Stimulated activated memory B cell treated with anti-CD40 and anti-IgM and Interleukin-4, amounts not matched to agents 10 μg/mL and 1 μg/mL and 100 μg/mL, for 72 hours (primary cell): ENCODE results near the gene RNF213.

ENCODE experiments used
- ATAC-seq: fragments of 150-1000 bp; cut with Tn5 transposase; 2 replicates; pipeline ENCODE4 v1.10.0; 2021
- H3K27ac Mint-ChIP-seq: one replicate; pipeline ENCODE4 v1.8.0; 2022; ENCODE audit warnings: mild to moderate bottlenecking, mixed read lengths
- H3K27me3 Mint-ChIP-seq: one replicate; pipeline ENCODE4 v1.8.0; 2022; ENCODE audit warnings: mixed read lengths
- H3K36me3 Mint-ChIP-seq: one replicate; pipeline ENCODE4 v1.8.0; 2022; ENCODE audit warnings: mixed read lengths
- H3K4me1 Mint-ChIP-seq: one replicate; pipeline ENCODE4 v1.8.0; 2022; ENCODE audit warnings: mixed read lengths
- H3K4me3 Mint-ChIP-seq: one replicate; pipeline ENCODE4 v1.8.0; 2022; ENCODE audit warnings: mild to moderate bottlenecking, moderate library complexity, mixed read lengths
- H3K9me3 Mint-ChIP-seq: one replicate; pipeline ENCODE4 v1.8.0; 2022; ENCODE audit warnings: mixed read lengths

The RNF213 gene

DNA sequence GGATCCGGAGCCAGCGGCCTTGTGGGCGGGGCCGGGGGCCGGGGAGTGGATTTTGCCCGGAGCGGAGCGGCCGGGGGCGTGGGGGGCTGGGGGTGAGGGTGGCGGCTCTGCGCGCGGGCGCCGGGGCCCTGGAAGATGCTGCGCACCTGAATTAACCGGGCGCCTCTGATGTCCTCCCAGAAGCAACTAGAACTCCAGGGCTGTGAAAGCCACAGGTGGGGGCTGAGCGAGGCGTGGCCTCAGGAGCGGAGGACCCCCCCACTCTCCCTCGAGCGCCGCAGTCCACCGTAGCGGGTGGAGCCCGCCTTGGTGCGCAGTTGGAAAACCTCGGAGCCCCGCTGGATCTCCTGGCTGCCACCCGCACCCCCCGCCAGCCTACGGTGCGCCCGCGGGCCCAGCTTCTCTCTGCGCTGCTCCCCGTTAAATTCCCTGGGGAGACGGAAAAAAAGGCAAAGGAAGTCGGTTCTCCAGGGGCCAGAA, 39.9 kb upstream of the RNF213 start:
- peaks cover 4% of the 10 kb centered on the region for H3K9me3 Mint-ChIP-seq
- H3K4me3 Mint-ChIP-seq: peak overlapping the region; percentile 66
- H3K27me3 Mint-ChIP-seq: no peaks in the 10 kb centered on the region
- H3K36me3 Mint-ChIP-seq: peaks cover 33% of the 10 kb centered on the region
- peaks cover 45% of the 10 kb centered on the region for H3K4me1 Mint-ChIP-seq
- no peak overlapping the region for H3K27ac Mint-ChIP-seq
- no peak for ATAC-seq

DNA sequence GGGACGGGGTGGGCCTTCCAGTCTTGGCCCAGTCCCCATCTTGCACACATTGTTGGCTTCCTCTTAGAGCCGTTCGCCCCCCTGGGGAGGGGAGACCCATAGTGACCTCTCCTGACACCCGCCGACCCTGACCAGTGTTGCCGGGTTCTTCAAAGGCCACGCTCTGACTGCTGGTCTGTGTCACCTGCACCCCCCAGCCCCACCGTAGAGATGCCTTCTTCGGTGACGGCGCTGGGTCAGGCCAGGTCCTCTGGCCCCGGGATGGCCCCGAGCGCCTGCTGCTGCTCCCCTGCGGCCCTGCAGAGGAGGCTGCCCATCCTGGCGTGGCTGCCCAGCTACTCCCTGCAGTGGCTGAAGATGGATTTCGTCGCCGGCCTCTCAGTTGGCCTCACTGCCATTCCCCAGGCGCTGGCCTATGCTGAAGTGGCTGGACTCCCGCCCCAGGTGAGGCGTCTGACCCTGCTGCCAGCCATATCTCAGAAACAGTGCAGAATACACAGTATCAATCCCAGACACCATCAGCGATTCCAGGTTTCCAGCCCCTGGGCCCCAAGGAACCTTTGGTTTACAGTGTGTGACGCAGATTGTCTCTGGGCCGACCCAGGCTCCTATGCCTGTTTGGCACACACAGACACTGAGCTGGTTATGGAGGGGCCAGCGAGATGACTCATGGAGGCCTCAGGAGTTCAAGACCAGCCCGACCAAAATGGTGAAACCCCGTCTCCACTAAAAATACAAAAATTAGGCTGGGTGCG, 39.1 kb upstream of the RNF213 start:
- Mint-ChIP-seq H3K36me3 (peaks cover 25% of the 10 kb centered on the region), H3K27ac (no peak overlapping the region), H3K9me3 (peaks cover 4% of the 10 kb centered on the region), H3K4me3 (peak overlapping the region; percentile 66), H3K27me3 (no peaks in the 10 kb centered on the region), H3K4me1 (peaks cover 38% of the 10 kb centered on the region)
- no peak for ATAC-seq

DNA sequence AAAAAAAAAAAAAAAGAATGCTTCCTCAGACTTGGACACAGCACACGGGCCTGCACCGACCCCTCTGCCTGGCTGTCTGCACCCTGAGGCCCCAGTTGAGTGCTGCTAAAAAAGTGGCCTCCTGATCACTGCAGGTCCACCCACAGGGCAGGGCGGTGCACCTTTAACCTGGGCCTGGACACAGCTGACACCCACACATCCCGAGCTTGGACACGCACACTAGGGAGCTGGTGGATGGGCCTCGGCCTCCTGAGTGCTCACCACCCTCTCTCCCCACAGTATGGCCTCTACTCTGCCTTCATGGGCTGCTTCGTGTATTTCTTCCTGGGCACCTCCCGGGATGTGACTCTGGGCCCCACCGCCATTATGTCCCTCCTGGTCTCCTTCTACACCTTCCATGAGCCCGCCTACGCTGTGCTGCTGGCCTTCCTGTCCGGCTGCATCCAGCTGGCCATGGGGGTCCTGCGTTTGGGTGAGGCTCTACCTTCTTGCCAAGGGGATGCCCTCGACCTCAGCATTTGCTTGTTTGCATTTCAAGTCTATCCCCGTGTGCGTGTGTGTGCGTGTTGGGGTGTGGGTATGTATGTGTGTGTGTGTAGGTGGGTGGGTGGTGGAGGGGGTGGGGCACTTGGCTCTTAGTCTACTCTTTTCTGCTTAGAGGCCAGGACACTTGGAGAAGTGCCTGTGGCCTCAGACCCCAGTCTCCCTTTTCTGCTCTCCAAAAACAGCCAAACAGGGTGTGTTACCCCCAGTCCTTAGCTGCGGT, 38.1 kb upstream of the RNF213 start:
- peaks cover 38% of the 10 kb centered on the region for H3K4me1 Mint-ChIP-seq
- H3K4me3 Mint-ChIP-seq: no peak overlapping the region
- H3K27me3 Mint-ChIP-seq: no peaks in the 10 kb centered on the region
- H3K9me3 Mint-ChIP-seq: peaks cover 4% of the 10 kb centered on the region
- H3K27ac Mint-ChIP-seq: no peak overlapping the region
- no peak for ATAC-seq
- H3K36me3 Mint-ChIP-seq: peaks cover 15% of the 10 kb centered on the region

GRCh38 chr17:80223142-80223815, 37.4 kb upstream of the RNF213 start:
- H3K27ac Mint-ChIP-seq: no peak overlapping the region
- no peaks in the 10 kb centered on the region for H3K27me3 Mint-ChIP-seq
- H3K9me3 Mint-ChIP-seq: peaks cover 4% of the 10 kb centered on the region
- H3K4me3 Mint-ChIP-seq: no peak overlapping the region
- H3K4me1 Mint-ChIP-seq: peaks cover 38% of the 10 kb centered on the region
- H3K36me3 Mint-ChIP-seq: peaks cover 13% of the 10 kb centered on the region
- no peak for ATAC-seq

GRCh38 chr17:80223838-80224497, 36.7 kb upstream of the RNF213 start:
- H3K36me3 Mint-ChIP-seq: peaks cover 13% of the 10 kb centered on the region
- H3K4me3 Mint-ChIP-seq: no peak overlapping the region
- H3K4me1 Mint-ChIP-seq: peaks cover 31% of the 10 kb centered on the region
- no peak overlapping the region for H3K27ac Mint-ChIP-seq
- no peak for ATAC-seq
- H3K27me3 Mint-ChIP-seq: no peaks in the 10 kb centered on the region
- H3K9me3 Mint-ChIP-seq: peaks cover 4% of the 10 kb centered on the region

- H3K27ac Mint-ChIP-seq: no peak overlapping the region
- peaks cover 24% of the 10 kb centered on the region for H3K4me1 Mint-ChIP-seq
- H3K4me3 Mint-ChIP-seq: no peak overlapping the region
- ATAC-seq: no peak
- peaks cover 13% of the 10 kb centered on the region for H3K36me3 Mint-ChIP-seq
- H3K9me3 Mint-ChIP-seq: peaks cover 4% of the 10 kb centered on the region
- H3K27me3 Mint-ChIP-seq: no peaks in the 10 kb centered on the region
Measured at GRCh38 chr17:80224683-80225082, 36.0 kb upstream of the RNF213 start.

GRCh38 chr17:80225230-80225629, 35.4 kb upstream of the RNF213 start:
- no peak overlapping the region for H3K4me3 Mint-ChIP-seq
- no peak for ATAC-seq
- H3K4me1 Mint-ChIP-seq: peaks cover 21% of the 10 kb centered on the region
- peaks cover 13% of the 10 kb centered on the region for H3K36me3 Mint-ChIP-seq
- no peaks in the 10 kb centered on the region for H3K27me3 Mint-ChIP-seq
- H3K9me3 Mint-ChIP-seq: peaks cover 4% of the 10 kb centered on the region
- no peak overlapping the region for H3K27ac Mint-ChIP-seq

DNA sequence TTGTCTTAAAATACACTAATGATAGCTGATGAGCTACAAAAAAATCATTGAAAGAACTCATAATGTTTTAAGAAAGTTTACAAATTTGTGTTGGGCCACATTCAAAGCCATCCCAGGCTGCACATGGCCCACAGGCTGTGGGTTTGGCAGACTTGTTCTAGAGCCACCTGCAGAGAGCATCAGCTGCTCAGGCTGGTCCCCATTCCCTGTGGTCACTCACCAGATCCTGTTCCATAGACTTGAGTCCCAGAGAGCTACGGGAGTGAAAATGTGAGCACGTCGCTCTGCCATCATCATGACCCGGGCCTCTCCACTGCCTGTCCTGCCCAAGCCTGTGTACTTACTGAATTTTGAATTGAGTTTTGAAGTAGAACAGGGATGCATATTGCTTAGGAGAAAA, 33.5 kb upstream of the RNF213 start:
- no peak for ATAC-seq
- H3K27me3 Mint-ChIP-seq: no peaks in the 10 kb centered on the region
- H3K4me1 Mint-ChIP-seq: peaks cover 15% of the 10 kb centered on the region
- H3K9me3 Mint-ChIP-seq: peaks cover 9% of the 10 kb centered on the region
- H3K4me3 Mint-ChIP-seq: no peak overlapping the region
- peaks cover 22% of the 10 kb centered on the region for H3K36me3 Mint-ChIP-seq
- H3K27ac Mint-ChIP-seq: no peak overlapping the region

- H3K4me3 Mint-ChIP-seq: no peak overlapping the region
Measured at GRCh38 chr17:80227666-80228065, 33.0 kb upstream of the RNF213 start.

GRCh38 chr17:80228477-80228876, 32.2 kb upstream of the RNF213 start:
- H3K9me3 Mint-ChIP-seq: peaks cover 12% of the 10 kb centered on the region
- H3K27me3 Mint-ChIP-seq: no peaks in the 10 kb centered on the region
- no peak for ATAC-seq
- H3K36me3 Mint-ChIP-seq: peaks cover 27% of the 10 kb centered on the region
- H3K4me3 Mint-ChIP-seq: no peak overlapping the region
- H3K4me1 Mint-ChIP-seq: peaks cover 7% of the 10 kb centered on the region
- H3K27ac Mint-ChIP-seq: no peak overlapping the region

More at GRCh38 chr17:80227666-80228065, 33.0 kb upstream of the RNF213 start:
- Mint-ChIP-seq H3K9me3 (peaks cover 11% of the 10 kb centered on the region), H3K27ac (no peak overlapping the region), H3K4me1 (peaks cover 15% of the 10 kb centered on the region), H3K36me3 (peaks cover 27% of the 10 kb centered on the region), H3K27me3 (no peaks in the 10 kb centered on the region)
- ATAC-seq: no peak

GRCh38 chr17:80229011-80229410, 31.6 kb upstream of the RNF213 start:
- H3K4me3 Mint-ChIP-seq: no peak overlapping the region

DNA sequence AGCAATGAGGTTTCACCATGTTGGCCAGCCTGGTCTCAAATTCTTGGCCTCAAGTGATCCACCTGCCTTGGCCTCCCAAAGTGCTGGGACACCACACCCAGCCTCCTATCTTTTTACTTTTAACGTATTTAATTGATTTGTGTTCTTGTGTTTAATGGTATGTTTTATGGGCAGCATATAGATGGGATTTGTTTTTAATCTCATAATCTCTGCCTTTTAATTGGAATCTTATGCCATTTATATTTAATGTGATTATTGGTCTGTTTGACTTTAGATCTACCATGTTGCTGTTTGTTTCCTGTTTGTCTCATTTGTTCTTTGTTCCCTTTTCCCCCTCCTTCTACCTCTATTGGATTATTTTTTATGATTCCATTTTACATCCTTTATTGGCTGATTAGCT, 28.2 kb upstream of the RNF213 start:
- ATAC-seq: no peak
- Mint-ChIP-seq H3K27ac (no peak overlapping the region), H3K4me3 (no peak overlapping the region), H3K4me1 (no peaks in the 10 kb centered on the region), H3K36me3 (peaks cover 44% of the 10 kb centered on the region), H3K9me3 (peaks cover 14% of the 10 kb centered on the region), H3K27me3 (no peaks in the 10 kb centered on the region)

More at GRCh38 chr17:80229011-80229410, 31.6 kb upstream of the RNF213 start:
- no peak for ATAC-seq
- Mint-ChIP-seq H3K27ac (no peak overlapping the region), H3K27me3 (no peaks in the 10 kb centered on the region), H3K9me3 (peaks cover 11% of the 10 kb centered on the region), H3K4me1 (peaks cover 4% of the 10 kb centered on the region), H3K36me3 (peaks cover 29% of the 10 kb centered on the region)

DNA sequence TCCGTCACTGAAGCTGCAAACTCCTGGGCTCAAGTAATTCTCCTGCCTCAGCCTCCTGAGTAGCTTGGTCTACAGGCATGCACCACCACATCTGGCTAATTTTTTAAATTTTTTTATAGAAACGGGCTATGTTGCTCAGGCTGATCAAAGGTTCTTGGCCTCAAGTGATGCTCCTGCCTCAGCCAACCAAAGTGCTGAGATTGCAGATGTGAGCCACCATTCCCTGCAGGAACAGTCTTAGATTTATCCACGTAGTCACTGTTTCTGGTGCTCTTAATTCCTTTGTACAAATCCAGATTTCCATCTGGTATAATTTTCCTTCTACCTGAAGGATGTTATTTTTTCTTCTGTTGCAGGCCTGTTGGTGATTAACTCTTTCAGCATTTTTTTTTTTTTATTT, 27.4 kb upstream of the RNF213 start:
- Mint-ChIP-seq H3K9me3 (peaks cover 14% of the 10 kb centered on the region), H3K27me3 (no peaks in the 10 kb centered on the region), H3K4me3 (no peak overlapping the region), H3K4me1 (no peaks in the 10 kb centered on the region), H3K36me3 (peaks cover 45% of the 10 kb centered on the region), H3K27ac (no peak overlapping the region)
- no peak for ATAC-seq

GRCh38 chr17:80236911-80237310, 23.7 kb upstream of the RNF213 start:
- no peak overlapping the region for H3K27ac Mint-ChIP-seq
- H3K27me3 Mint-ChIP-seq: no peaks in the 10 kb centered on the region
- H3K4me1 Mint-ChIP-seq: no peaks in the 10 kb centered on the region
- H3K36me3 Mint-ChIP-seq: peaks cover 49% of the 10 kb centered on the region
- no peak for ATAC-seq
- H3K4me3 Mint-ChIP-seq: no peak overlapping the region
- H3K9me3 Mint-ChIP-seq: peaks cover 9% of the 10 kb centered on the region

- H3K4me3 Mint-ChIP-seq: no peak overlapping the region
- H3K4me1 Mint-ChIP-seq: no peaks in the 10 kb centered on the region
- no peak overlapping the region for H3K27ac Mint-ChIP-seq
- H3K9me3 Mint-ChIP-seq: peaks cover 9% of the 10 kb centered on the region
- H3K36me3 Mint-ChIP-seq: peaks cover 46% of the 10 kb centered on the region
- no peak for ATAC-seq
- H3K27me3 Mint-ChIP-seq: no peaks in the 10 kb centered on the region
Measured at GRCh38 chr17:80237386-80237785, 23.3 kb upstream of the RNF213 start.
